ENCODE results near the gene FAM32A.

GRCh38 chr19:16233081-16233776, 48.0 kb downstream of the FAM32A start:
- TF ChIP-seq JUND (IDR thresholded peaks at IDR 0.05; ENCODE audit: low read depth, low read length), result no peak
- TF ChIP-seq, protein P1, sequence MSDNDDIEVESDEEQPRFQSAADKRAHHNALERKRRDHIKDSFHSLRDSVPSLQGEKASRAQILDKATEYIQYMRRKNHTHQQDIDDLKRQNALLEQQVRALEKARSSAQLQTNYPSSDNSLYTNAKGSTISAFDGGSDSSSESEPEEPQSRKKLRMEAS (IDR thresholded peaks at IDR 0.05; ENCODE audit: low read depth, low read length), result no peak
- TF ChIP-seq, protein P2, sequence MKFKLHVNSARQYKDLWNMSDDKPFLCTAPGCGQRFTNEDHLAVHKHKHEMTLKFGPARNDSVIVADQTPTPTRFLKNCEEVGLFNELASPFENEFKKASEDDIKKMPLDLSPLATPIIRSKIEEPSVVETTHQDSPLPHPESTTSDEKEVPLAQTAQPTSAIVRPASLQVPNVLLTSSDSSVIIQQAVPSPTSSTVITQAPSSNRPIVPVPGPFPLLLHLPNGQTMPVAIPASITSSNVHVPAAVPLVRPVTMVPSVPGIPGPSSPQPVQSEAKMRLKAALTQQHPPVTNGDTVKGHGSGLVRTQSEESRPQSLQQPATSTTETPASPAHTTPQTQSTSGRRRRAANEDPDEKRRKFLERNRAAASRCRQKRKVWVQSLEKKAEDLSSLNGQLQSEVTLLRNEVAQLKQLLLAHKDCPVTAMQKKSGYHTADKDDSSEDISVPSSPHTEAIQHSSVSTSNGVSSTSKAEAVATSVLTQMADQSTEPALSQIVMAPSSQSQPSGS (IDR thresholded peaks at IDR 0.05; ENCODE audit: low read length), result no peak
- TF ChIP-seq CBX5 (IDR thresholded peaks at IDR 0.05; ENCODE audit: low read depth), result no peak
- TF ChIP-seq, protein P3, sequence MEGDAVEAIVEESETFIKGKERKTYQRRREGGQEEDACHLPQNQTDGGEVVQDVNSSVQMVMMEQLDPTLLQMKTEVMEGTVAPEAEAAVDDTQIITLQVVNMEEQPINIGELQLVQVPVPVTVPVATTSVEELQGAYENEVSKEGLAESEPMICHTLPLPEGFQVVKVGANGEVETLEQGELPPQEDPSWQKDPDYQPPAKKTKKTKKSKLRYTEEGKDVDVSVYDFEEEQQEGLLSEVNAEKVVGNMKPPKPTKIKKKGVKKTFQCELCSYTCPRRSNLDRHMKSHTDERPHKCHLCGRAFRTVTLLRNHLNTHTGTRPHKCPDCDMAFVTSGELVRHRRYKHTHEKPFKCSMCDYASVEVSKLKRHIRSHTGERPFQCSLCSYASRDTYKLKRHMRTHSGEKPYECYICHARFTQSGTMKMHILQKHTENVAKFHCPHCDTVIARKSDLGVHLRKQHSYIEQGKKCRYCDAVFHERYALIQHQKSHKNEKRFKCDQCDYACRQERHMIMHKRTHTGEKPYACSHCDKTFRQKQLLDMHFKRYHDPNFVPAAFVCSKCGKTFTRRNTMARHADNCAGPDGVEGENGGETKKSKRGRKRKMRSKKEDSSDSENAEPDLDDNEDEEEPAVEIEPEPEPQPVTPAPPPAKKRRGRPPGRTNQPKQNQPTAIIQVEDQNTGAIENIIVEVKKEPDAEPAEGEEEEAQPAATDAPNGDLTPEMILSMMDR (IDR thresholded peaks at IDR 0.05 in 2 of 3, conservative IDR thresholded peaks at IDR 0.05 in 1 of 3; ENCODE audit: control insufficient read depth in 2 of 3, extremely low read depth in 1 of 3, insufficient read depth in 1 of 3, low read depth in 3 of 3, low read length in 3 of 3), result no peak
- TF ChIP-seq MEF2A (IDR thresholded peaks at IDR 0.05; ENCODE audit: insufficient read depth, low read depth, low read length), result no peak
- TF ChIP-seq ZNF274 (IDR thresholded peaks at IDR 0.05; ENCODE audit: insufficient read depth, insufficient read length), result no peak
- TF ChIP-seq POLR2A (IDR thresholded peaks at IDR 0.05; ENCODE audit: low read depth, low read length), result no peak
